Breast epithelium (tissue), 4 donors: ENCODE measurements around the gene AK1. TPM values are rescaled to one million over a fixed set of nuclear protein-coding genes. Genes with fewer than 3 reads are reported as not detected.

Experiments used
- DNase-seq, 2 donors: peaks; one replicate each; pipeline ENCODE4 v3.0.0-alpha.2; 2019; ENCODE audit warnings: low spot score in 2 of 2
- H3K27ac ChIP-seq, 2 donors: fragments of 200-600 bp; sonication (generic) in 1 of 2; one replicate each; pipeline ENCODE4 v1.5.1; 2016 to 2019; ENCODE audit warnings: mild to moderate bottlenecking in 1 of 2
- H3K27me3 ChIP-seq, 2 donors: fragments of 200-600 bp; sonication (generic) in 1 of 2; one replicate each; pipeline versions ENCODE4 v1.5.1 to v1.6.0; 2017 to 2019; ENCODE audit warnings: control low read depth in 1 of 2, mild to moderate bottlenecking in 1 of 2
- H3K36me3 ChIP-seq: fragments of 200-600 bp; one replicate; pipeline ENCODE4 v1.5.1; 2019
- H3K4me1 ChIP-seq, 2 donors: fragments of 200-600 bp; sonication (generic); one replicate each; pipeline ENCODE4 v1.5.1; 2016 to 2019; ENCODE audit warnings: control low read depth in 1 of 2
- H3K4me3 ChIP-seq, 3 donors: fragments of 200-600 bp; sonication (generic); 1 replicate in 2 of 3; 2 replicates in 1 of 3; pipeline ENCODE4 v1.5.1; 2016 to 2019; ENCODE audit warnings: mild to moderate bottlenecking in 3 of 3, moderate library complexity in 2 of 3
- H3K9me3 ChIP-seq, 2 donors: fragments of 200-600 bp; sonication (generic) in 1 of 2; one replicate each; pipeline ENCODE4 v1.5.1; 2016 to 2019; ENCODE audit warnings: control low read depth in 1 of 2
- POLR2A ChIP-seq: fragments of 450-650 bp; IDR thresholded peaks from one replicate; pipeline ENCODE4 v1.6.1; 2016; ENCODE audit warnings: antibody characterized with exemption, mild to moderate bottlenecking, moderate library complexity
- POLR2AphosphoS5 ChIP-seq, 3 donors: sonication (generic); formaldehyde crosslinking; IDR thresholded peaks; one replicate each; pipeline ENCODE4 v1.6.1; 2017; ENCODE audit warnings: antibody characterized with exemption in 3 of 3
- intact Hi-C: fragments of 100-400 bp; cut with DNase I; formaldehyde crosslinking; loops from one replicate; pipeline ENCODE4 v1.15.1; 2023; ENCODE audit warnings: low total_unique reads
- total RNA-seq, 3 donors: library from RNA; depleted of rRNA; stranded (reverse); fragments of >200 nt; gene quantifications; one replicate each; pipeline ENCODE4 v1.1.0, GENCODE V29; 2016
- TF ChIP-seq, protein P1 (sequence below), 3 donors: fragments of 450-650 bp; IDR thresholded peaks; one replicate each; pipeline ENCODE4 v1.5.1; 2016 to 2017; ENCODE audit warnings: antibody characterized with exemption in 3 of 3, mild to moderate bottlenecking in 3 of 3, moderate library complexity in 3 of 3

The AK1 gene
- total RNA-seq, 3 donors from 2014 or later = 23.5 to 30.2 (median 23.6) TPM

DNA sequence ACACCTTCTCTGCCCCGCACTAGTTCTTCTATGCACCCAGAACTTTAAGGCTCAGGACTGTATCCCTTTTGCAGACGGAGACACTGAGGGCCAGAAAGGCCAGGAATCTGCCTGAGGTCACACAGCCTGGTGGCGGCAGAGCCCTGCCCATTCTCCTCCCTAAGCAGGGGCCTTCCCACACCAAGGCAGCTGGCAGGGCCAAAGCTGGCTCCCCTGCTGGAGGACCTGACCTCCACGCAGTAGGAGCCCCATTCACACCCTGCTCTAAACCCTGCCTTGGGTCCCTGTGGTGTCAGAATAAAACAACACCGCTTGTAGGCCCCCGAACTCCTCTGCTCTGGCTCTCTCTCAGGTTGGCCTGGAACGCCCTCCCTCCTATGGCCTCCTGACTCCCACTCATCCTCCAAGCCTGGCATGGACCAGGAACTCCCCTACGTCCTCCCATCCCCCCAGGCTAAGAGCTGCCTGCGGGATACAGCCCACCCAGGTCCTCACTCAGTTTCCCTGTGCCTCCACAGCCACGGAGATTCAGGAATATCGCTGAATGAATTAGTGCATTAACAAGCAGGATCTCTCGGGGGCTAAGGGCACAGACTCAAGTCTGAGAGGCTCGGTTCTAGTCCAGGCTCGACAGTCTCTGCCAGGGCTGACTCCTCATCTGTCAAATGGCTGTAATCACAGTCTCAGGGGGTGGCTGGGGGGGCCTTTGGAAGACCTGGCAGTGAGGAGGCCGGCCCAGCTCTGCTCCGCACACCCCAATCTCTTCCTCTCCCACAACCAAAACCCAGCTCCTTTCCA lies 19.1 kb upstream of the AK1 start:
- intact Hi-C loops = no loop called here
- TF ChIP-seq, protein P1, sequence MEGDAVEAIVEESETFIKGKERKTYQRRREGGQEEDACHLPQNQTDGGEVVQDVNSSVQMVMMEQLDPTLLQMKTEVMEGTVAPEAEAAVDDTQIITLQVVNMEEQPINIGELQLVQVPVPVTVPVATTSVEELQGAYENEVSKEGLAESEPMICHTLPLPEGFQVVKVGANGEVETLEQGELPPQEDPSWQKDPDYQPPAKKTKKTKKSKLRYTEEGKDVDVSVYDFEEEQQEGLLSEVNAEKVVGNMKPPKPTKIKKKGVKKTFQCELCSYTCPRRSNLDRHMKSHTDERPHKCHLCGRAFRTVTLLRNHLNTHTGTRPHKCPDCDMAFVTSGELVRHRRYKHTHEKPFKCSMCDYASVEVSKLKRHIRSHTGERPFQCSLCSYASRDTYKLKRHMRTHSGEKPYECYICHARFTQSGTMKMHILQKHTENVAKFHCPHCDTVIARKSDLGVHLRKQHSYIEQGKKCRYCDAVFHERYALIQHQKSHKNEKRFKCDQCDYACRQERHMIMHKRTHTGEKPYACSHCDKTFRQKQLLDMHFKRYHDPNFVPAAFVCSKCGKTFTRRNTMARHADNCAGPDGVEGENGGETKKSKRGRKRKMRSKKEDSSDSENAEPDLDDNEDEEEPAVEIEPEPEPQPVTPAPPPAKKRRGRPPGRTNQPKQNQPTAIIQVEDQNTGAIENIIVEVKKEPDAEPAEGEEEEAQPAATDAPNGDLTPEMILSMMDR (IDR thresholded peaks at IDR 0.05) = no peak
- no peak for TF ChIP-seq POLR2AphosphoS5 (IDR thresholded peaks at IDR 0.05)
- no peak for TF ChIP-seq POLR2A
- H3K4me3 ChIP-seq = peak overlapping the region; percentile 91 to 98 (median 93)
- peaks cover 0 to 6% of the 10 kb centered on the region in 2 donors for H3K4me1 ChIP-seq
- peaks cover 4 to 12% of the 10 kb centered on the region in 2 donors for H3K9me3 ChIP-seq
- DNase-seq = no peak
- no peaks in the 10 kb centered on the region for H3K27me3 ChIP-seq
- H3K27ac ChIP-seq = peak overlapping the region; percentile 87 to 96
- H3K36me3 ChIP-seq = peaks cover 18% of the 10 kb centered on the region

DNA sequence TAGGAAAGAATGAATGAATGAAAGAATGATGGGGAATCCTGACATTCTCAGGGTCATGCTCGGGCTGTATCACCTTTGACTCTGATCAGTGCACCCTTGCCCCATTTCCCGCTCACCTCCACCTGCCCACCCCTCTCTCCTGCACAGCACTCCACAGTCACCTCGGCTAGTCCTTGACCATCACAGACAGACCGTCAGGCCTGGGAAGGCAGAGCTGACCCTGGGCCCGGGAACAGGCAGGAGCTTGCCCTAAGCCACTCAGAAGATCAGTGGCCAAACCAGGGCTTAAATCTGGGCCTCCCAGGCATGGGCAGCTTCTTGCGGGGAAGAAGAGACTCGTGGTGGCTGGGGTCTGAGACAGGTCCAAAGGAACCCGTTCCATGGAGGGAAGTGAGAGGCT lies 18.3 kb upstream of the AK1 start:
- H3K27ac ChIP-seq = peak overlapping the region in 1 of 2 donors; percentile 96
- DNase-seq = no peak
- peaks cover 4 to 12% of the 10 kb centered on the region in 2 donors for H3K9me3 ChIP-seq
- intact Hi-C loops = no loop called here
- H3K27me3 ChIP-seq = no peaks in the 10 kb centered on the region
- TF ChIP-seq POLR2A (no peak), POLR2AphosphoS5 (IDR thresholded peaks at IDR 0.05) (no peak)
- TF ChIP-seq, protein P1 (IDR thresholded peaks at IDR 0.05) = no peak
- H3K36me3 ChIP-seq = peaks cover 18% of the 10 kb centered on the region
- H3K4me3 ChIP-seq = peak overlapping the region in 1 of 3 donors; percentile 93
- H3K4me1 ChIP-seq = peaks cover 0 to 6% of the 10 kb centered on the region in 2 donors

DNA sequence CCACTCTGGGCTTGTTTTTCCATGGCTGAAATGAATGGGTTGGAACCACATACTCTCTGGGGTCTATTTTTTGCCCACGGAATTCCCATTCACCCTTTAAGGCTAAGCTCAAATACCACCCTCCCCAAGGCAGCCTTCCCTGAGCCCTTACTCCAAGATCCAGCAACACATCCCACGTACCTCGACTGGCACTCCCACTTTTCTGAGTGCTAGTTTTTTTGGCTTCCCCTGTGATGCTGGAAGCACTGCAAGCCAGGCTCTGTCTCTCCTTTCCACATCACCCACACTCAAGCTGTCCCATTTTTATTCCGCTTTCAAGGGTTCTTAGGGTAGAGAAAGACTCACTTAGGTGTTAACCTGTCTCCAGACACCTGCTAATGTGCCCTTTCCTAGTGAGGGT lies 15.9 kb upstream of the AK1 start:
- H3K27me3 ChIP-seq = no peaks in the 10 kb centered on the region
- H3K27ac ChIP-seq = no peak overlapping the region
- no peak overlapping the region for H3K4me3 ChIP-seq
- DNase-seq = no peak
- intact Hi-C loops = no loop called here
- TF ChIP-seq POLR2AphosphoS5 (IDR thresholded peaks at IDR 0.05) = no peak
- peaks cover 4 to 12% of the 10 kb centered on the region in 2 donors for H3K9me3 ChIP-seq
- peaks cover 0 to 6% of the 10 kb centered on the region in 2 donors for H3K4me1 ChIP-seq
- H3K36me3 ChIP-seq = peaks cover 21% of the 10 kb centered on the region

DNA sequence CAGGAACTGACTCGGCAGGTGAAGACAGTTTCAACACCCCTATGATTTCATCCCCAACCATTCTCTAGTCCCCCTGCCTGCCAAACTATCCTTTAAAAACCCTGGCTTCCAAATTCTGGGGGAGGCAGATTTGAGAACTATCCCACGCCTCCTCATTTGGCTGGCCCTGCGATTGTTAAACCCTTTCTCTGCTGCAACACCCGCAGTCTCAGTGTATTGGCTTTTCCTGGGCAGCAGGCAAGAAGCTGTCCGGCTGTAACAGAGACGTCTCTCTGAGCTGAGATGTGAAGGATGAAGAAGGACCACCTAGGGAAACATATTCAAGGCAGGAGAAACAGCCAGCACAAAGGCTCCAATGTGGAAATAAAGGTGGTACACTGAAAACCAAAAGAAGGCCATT lies 15.4 kb upstream of the AK1 start:
- Histone ChIP-seq H3K4me3 (no peak overlapping the region), H3K27me3 (no peaks in the 10 kb centered on the region), H3K9me3 (peaks cover 4 to 12% of the 10 kb centered on the region in 2 donors), H3K36me3 (peaks cover 21% of the 10 kb centered on the region), H3K4me1 (peaks cover 0 to 6% of the 10 kb centered on the region in 2 donors), H3K27ac (no peak overlapping the region)
- intact Hi-C loops = no loop called here
- TF ChIP-seq, protein P1 (IDR thresholded peaks at IDR 0.05) = no peak
- DNase-seq = no peak

DNA sequence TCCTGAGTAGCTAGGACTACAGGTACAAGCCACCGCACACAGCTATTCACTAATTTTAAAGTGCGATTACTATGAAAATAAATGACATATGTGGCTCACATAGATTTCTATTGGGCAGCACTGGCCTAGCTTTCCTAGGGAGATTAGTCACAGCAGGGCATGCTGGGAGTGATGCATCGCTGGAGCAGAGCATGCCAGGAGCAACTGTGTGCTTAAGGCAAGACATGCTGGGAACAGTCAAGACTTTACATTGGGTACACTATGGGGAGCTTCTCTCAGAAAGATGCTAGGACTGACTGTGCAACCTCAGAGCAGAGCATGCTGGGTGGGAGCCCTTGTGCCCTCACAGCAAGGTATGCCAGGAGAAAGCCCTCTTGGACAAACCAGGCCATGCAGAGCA lies 12.6 kb upstream of the AK1 start:
- no peak overlapping the region for H3K4me3 ChIP-seq
- DNase-seq = no peak
- H3K27ac ChIP-seq = no peak overlapping the region
- TF ChIP-seq POLR2A = no peak
- no peak for TF ChIP-seq POLR2AphosphoS5 (IDR thresholded peaks at IDR 0.05)
- TF ChIP-seq, protein P1 (IDR thresholded peaks at IDR 0.05) = no peak
- H3K36me3 ChIP-seq = peaks cover 21% of the 10 kb centered on the region
- no peaks in the 10 kb centered on the region for H3K27me3 ChIP-seq
- intact Hi-C loops = no loop called here
- H3K9me3 ChIP-seq = peaks cover 4 to 12% of the 10 kb centered on the region in 2 donors
- H3K4me1 ChIP-seq = no peaks in the 10 kb centered on the region
